ENCODE results near the gene HDLBP. TPM values are rescaled to one million over a fixed set of nuclear protein-coding genes. Genes with fewer than 3 reads are reported as not detected.

The HDLBP gene
- total and polyA plus RNA-seq, 2 experiments from 2014 or later: 389 to 437 TPM

GRCh38 chr2:241314226-241315092 is 1.0 kb downstream of the HDLBP start:
- Histone ChIP-seq H3K4me3 (peak overlapping the region; percentile 37), H3K79me2 (peaks cover 89% of the 10 kb centered on the region), H3K27ac (peak overlapping the region; percentile 99), H3K9me3 (ENCODE audit: low read depth) (no peaks in the 10 kb centered on the region), H3K9me2 (replicated peaks; ENCODE audit: insufficient read depth) (no peaks in the 10 kb centered on the region), H4K20me1 (ENCODE audit: insufficient read depth, poor library complexity, severe bottlenecking) (peaks cover 54% of the 10 kb centered on the region), H3K4me1 (ENCODE audit: insufficient read depth) (peaks cover 32% of the 10 kb centered on the region), H3K4me2 (peak overlapping the region; percentile 92), H3K36me3 (replicated peaks; ENCODE audit: insufficient read depth, low read depth) (no peaks in the 10 kb centered on the region), H2AFZ (peak overlapping the region; percentile 48), H3K27me3 (no peaks in the 10 kb centered on the region)
- WGBS (ENCODE audit: low lambda C conversion rate, missing lambda C conversion rate): 3% methylated on average over 38 of the region's 38 CpGs
- no peak for DNase-seq (ENCODE audit: low spot score)
- TF ChIP-seq EZH2phosphoT487 (IDR thresholded peaks at IDR 0.05; ENCODE audit: low read depth, severe bottlenecking, unreplicated experiment): no peak
- TF ChIP-seq EZH2 (IDR thresholded peaks at IDR 0.05; ENCODE audit: borderline replicate concordance): no peak
- TF ChIP-seq CTCF (IDR thresholded peaks at IDR 0.05; ENCODE audit: poor library complexity): no peak

- Histone ChIP-seq H3K27ac (peak overlapping the region; percentile 99), H3K27me3 (no peaks in the 10 kb centered on the region), H3K4me3 (peak overlapping the region; percentile 37), H4K20me1 (ENCODE audit: insufficient read depth, poor library complexity, severe bottlenecking) (peaks cover 54% of the 10 kb centered on the region), H3K9me2 (replicated peaks; ENCODE audit: insufficient read depth) (no peaks in the 10 kb centered on the region), H3K4me1 (ENCODE audit: insufficient read depth) (peaks cover 23% of the 10 kb centered on the region), H3K4me2 (peak overlapping the region; percentile 92), H3K79me2 (peaks cover 89% of the 10 kb centered on the region), H2AFZ (no peak overlapping the region), H3K36me3 (replicated peaks; ENCODE audit: insufficient read depth, low read depth) (no peaks in the 10 kb centered on the region), H3K9me3 (ENCODE audit: low read depth) (no peaks in the 10 kb centered on the region)
- WGBS (ENCODE audit: low lambda C conversion rate, missing lambda C conversion rate): 90% methylated on average over 8 of the region's 8 CpGs
- DNase-seq (ENCODE audit: low spot score): no peak
- TF ChIP-seq EZH2phosphoT487 (IDR thresholded peaks at IDR 0.05; ENCODE audit: low read depth, severe bottlenecking, unreplicated experiment): no peak
- TF ChIP-seq EZH2 (IDR thresholded peaks at IDR 0.05; ENCODE audit: borderline replicate concordance): no peak
- no peak for TF ChIP-seq CTCF (IDR thresholded peaks at IDR 0.05; ENCODE audit: poor library complexity)
These were observed 1.9 kb downstream of the HDLBP start for GRCh38 chr2:241313543-241314095.

- H3K79me2 ChIP-seq: peaks cover 89% of the 10 kb centered on the region
These were observed 3.4 kb downstream of the HDLBP start for GRCh38 chr2:241312082-241312481.

More at GRCh38 chr2:241312082-241312481, 3.4 kb downstream of the HDLBP start:
- Histone ChIP-seq H3K9me2 (replicated peaks; ENCODE audit: insufficient read depth) (no peaks in the 10 kb centered on the region), H3K36me3 (replicated peaks; ENCODE audit: insufficient read depth, low read depth) (no peaks in the 10 kb centered on the region), H4K20me1 (ENCODE audit: insufficient read depth, poor library complexity, severe bottlenecking) (peaks cover 54% of the 10 kb centered on the region), H3K27me3 (no peaks in the 10 kb centered on the region), H3K9me3 (ENCODE audit: low read depth) (no peaks in the 10 kb centered on the region), H2AFZ (no peak overlapping the region), H3K4me3 (no peak overlapping the region), H3K4me2 (peak overlapping the region; percentile 10), H3K4me1 (ENCODE audit: insufficient read depth) (peaks cover 8% of the 10 kb centered on the region), H3K27ac (no peak overlapping the region)
- TF ChIP-seq CTCF (IDR thresholded peaks at IDR 0.05; ENCODE audit: poor library complexity) (no peak), EZH2 (IDR thresholded peaks at IDR 0.05; ENCODE audit: borderline replicate concordance) (no peak), EZH2phosphoT487 (IDR thresholded peaks at IDR 0.05; ENCODE audit: low read depth, severe bottlenecking, unreplicated experiment) (no peak)
- 78% methylated on average over 4 of the region's 4 CpGs for WGBS (ENCODE audit: low lambda C conversion rate, missing lambda C conversion rate)
- no peak for DNase-seq (ENCODE audit: low spot score)
